ENCODE data around the gene TBATA. TPM values are rescaled to one million over a fixed set of nuclear protein-coding genes. Genes with fewer than 3 reads are reported as not detected.

Gene TBATA
- total RNA-seq, 1 donor from 2014 or later = not detected

DNA sequence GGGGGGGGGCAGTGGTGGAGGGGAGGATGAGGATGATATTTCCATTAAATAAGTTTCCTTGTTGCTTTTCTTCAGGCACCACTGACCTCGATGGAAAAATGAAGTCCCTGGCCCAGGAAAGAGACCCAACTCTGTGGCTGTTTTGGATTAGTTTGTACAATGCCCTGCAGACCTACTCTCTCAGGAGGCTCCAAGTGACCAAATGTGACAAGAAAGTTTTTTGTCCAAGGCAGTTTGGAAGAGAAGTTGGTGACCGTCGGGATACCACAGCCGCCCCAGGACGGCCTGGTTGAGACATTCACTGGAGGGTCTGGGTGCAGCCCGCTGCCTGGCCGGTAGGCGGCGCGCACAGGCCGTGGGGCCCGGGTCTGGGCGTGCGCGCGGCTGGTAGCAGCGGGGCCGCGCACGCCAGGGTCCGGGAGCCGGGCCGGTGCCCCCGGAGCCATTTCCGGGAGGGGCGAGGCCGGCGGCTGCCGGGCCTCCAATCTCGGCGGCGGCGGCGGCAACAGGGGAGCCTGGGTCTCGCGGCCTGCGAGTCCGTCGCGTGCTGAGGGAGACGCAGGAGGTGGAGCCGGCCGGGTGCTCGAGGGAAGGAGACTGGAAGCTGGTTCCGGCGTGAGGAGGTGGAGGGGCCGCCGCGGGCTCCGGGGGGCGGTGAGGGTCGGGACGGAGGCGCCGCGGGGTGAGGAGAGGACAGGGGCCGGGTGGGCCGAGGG, 30.5 kb upstream of the TBATA start, which contains the start of gene SGPL1:
Gene SGPL1 (plus strand): TSS at position 445 of the 716 bp plus-strand sequence. CDS start 906 bp downstream, outside the sequence.
- TF ChIP-seq, protein P1, sequence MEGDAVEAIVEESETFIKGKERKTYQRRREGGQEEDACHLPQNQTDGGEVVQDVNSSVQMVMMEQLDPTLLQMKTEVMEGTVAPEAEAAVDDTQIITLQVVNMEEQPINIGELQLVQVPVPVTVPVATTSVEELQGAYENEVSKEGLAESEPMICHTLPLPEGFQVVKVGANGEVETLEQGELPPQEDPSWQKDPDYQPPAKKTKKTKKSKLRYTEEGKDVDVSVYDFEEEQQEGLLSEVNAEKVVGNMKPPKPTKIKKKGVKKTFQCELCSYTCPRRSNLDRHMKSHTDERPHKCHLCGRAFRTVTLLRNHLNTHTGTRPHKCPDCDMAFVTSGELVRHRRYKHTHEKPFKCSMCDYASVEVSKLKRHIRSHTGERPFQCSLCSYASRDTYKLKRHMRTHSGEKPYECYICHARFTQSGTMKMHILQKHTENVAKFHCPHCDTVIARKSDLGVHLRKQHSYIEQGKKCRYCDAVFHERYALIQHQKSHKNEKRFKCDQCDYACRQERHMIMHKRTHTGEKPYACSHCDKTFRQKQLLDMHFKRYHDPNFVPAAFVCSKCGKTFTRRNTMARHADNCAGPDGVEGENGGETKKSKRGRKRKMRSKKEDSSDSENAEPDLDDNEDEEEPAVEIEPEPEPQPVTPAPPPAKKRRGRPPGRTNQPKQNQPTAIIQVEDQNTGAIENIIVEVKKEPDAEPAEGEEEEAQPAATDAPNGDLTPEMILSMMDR (IDR thresholded peaks at IDR 0.05; ENCODE audit: unreplicated experiment) = peak; percentile 95
- H3K4me1 Mint-ChIP-seq (ENCODE audit: low read depth) = peaks cover 14% of the 10 kb centered on the region
- peaks cover 7% of the 10 kb centered on the region for H3K36me3 Mint-ChIP-seq (ENCODE audit: insufficient read depth)
- H3K9me3 Mint-ChIP-seq (ENCODE audit: low read depth) = no peaks in the 10 kb centered on the region
- H3K27me3 Mint-ChIP-seq = peaks cover 2% of the 10 kb centered on the region
- H3K4me3 Mint-ChIP-seq (ENCODE audit: low read depth) = peak within 1 kb of the TSS; percentile 88
- peak within 1 kb of the TSS; percentile 96 for H3K27ac Mint-ChIP-seq
- peak; percentile 83 for DNase-seq (ENCODE audit: low spot score, unreplicated experiment)

DNA sequence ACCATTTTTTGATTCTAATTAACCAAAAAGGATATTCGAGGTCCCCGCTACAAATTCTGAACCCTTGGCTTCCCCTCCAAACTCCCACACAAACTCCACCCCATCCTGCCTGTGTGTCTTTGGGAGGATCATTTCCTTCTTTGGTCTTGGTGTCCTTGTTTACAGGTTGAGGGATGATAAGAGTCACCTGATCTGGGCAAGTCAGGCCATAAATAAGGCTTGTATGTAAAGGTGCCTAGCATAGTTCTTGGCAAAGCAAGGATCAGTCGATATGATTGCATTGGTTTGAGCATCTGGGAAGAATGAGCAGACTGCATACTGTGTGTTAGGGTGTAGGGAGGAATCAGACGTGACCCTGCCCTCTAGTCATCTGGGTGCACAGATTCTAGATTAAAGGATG, 28.9 kb upstream of the TBATA start:
- peak overlapping the region; percentile 37 for H3K4me3 Mint-ChIP-seq (ENCODE audit: low read depth)
- H3K27ac Mint-ChIP-seq = no peak overlapping the region

DNA sequence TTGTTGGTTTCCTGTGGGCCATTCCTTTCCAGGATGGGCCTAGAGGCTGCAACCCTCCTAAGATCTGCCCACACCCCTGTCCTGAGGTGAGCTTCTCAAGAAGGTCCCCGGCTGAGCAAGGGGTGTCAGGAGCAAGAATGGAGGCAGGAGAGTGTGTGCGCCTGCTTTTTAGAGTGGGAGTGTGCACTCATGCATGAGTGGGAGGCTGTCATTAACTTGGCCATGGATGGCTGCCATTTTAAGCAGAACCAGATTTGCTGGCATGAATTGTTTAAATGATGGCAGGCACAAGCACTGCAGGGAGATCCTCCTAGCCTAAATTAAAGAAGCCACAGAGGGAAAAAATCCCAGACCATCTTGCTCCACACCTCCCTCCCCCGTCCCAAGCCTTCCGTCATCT, 27.6 kb upstream of the TBATA start:
- Mint-ChIP-seq H3K27me3 (peaks cover 2% of the 10 kb centered on the region), H3K36me3 (ENCODE audit: insufficient read depth) (peaks cover 2% of the 10 kb centered on the region), H3K4me3 (ENCODE audit: low read depth) (no peak overlapping the region), H3K27ac (no peak overlapping the region), H3K9me3 (ENCODE audit: low read depth) (no peaks in the 10 kb centered on the region), H3K4me1 (ENCODE audit: low read depth) (peaks cover 10% of the 10 kb centered on the region)
- no peak for DNase-seq (ENCODE audit: low spot score, unreplicated experiment)
- TF ChIP-seq, protein P1 (IDR thresholded peaks at IDR 0.05; ENCODE audit: unreplicated experiment) = no peak

More for the DNA sequence above, 28.9 kb upstream of the TBATA start:
- TF ChIP-seq, protein P1 (IDR thresholded peaks at IDR 0.05; ENCODE audit: unreplicated experiment) = no peak
- DNase-seq (ENCODE audit: low spot score, unreplicated experiment) = no peak
- Mint-ChIP-seq H3K27me3 (peaks cover 2% of the 10 kb centered on the region), H3K36me3 (ENCODE audit: insufficient read depth) (peaks cover 4% of the 10 kb centered on the region), H3K9me3 (ENCODE audit: low read depth) (no peaks in the 10 kb centered on the region), H3K4me1 (ENCODE audit: low read depth) (peaks cover 12% of the 10 kb centered on the region)

DNA sequence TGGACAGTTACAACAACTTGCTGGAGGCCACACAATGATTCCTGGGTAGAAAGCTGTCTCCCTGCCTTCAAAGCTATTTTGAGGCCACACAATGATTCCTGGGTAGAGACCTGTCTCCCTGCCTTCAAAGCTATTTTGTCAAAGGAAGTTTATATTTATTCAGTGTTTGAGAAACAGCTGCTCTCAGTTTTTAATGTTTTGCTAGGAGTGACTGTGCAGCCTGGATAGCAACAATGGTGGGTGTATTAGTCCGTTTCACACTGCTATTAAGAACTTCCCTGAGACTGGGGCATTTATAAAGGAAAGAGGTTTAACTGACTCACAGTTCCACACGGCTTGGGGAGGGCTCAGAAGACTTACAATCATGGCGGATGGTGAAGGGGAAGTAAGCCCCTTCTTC, 26.7 kb upstream of the TBATA start:
- no peak overlapping the region for H3K27ac Mint-ChIP-seq
- no peaks in the 10 kb centered on the region for H3K36me3 Mint-ChIP-seq (ENCODE audit: insufficient read depth)
- H3K4me3 Mint-ChIP-seq (ENCODE audit: low read depth) = no peak overlapping the region
- TF ChIP-seq, protein P1 (IDR thresholded peaks at IDR 0.05; ENCODE audit: unreplicated experiment) = no peak
- peaks cover 5% of the 10 kb centered on the region for H3K4me1 Mint-ChIP-seq (ENCODE audit: low read depth)
- no peaks in the 10 kb centered on the region for H3K9me3 Mint-ChIP-seq (ENCODE audit: low read depth)
- H3K27me3 Mint-ChIP-seq = peaks cover 2% of the 10 kb centered on the region
- no peak for DNase-seq (ENCODE audit: low spot score, unreplicated experiment)

GRCh38 chr10:70810967-70811366, 25.8 kb upstream of the TBATA start:
- H3K4me1 Mint-ChIP-seq (ENCODE audit: low read depth) = no peaks in the 10 kb centered on the region
- H3K27me3 Mint-ChIP-seq = peaks cover 2% of the 10 kb centered on the region
- DNase-seq (ENCODE audit: low spot score, unreplicated experiment) = no peak
- H3K9me3 Mint-ChIP-seq (ENCODE audit: low read depth) = no peaks in the 10 kb centered on the region
- TF ChIP-seq, protein P1 (IDR thresholded peaks at IDR 0.05; ENCODE audit: unreplicated experiment) = no peak
- no peak overlapping the region for H3K27ac Mint-ChIP-seq
- H3K36me3 Mint-ChIP-seq (ENCODE audit: insufficient read depth) = no peaks in the 10 kb centered on the region
- H3K4me3 Mint-ChIP-seq (ENCODE audit: low read depth) = no peak overlapping the region
